GM21515 (cell line): ENCODE measurements around the gene CX3CL1.
"Not testable (repeated sequence)": the region's sequence is repeated elsewhere in the genome, so short reads cannot be mapped to it uniquely, and the experiment has no call there.

Experiments used
- ATAC-seq: cut with Tn5 transposase; IDR thresholded peaks from one replicate; pipeline ENCODE4 v1.9.1; 2021; ENCODE audit not compliant: unreplicated experiment

CX3CL1 gene

DNA sequence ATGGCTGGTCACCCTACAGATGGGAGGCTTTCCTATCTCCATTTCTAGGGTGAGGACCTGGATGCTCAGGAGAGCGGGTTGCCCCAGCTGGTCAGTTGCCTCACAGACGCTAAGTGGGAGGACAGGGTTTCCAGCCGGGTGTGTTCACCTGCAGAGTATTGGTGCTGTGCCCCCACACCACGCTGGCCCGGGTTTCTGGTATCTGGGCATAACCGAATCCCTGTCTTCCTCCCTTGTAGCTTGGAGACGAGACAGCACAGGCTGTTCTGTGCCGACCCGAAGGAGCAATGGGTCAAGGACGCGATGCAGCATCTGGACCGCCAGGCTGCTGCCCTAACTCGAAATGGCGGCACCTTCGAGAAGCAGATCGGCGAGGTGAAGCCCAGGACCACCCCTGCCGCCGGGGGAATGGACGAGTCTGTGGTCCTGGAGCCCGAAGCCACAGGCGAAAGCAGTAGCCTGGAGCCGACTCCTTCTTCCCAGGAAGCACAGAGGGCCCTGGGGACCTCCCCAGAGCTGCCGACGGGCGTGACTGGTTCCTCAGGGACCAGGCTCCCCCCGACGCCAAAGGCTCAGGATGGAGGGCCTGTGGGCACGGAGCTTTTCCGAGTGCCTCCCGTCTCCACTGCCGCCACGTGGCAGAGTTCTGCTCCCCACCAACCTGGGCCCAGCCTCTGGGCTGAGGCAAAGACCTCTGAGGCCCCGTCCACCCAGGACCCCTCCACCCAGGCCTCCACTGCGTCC is 9.7 kb downstream of the CX3CL1 start:
- ATAC-seq = no peak

DNA sequence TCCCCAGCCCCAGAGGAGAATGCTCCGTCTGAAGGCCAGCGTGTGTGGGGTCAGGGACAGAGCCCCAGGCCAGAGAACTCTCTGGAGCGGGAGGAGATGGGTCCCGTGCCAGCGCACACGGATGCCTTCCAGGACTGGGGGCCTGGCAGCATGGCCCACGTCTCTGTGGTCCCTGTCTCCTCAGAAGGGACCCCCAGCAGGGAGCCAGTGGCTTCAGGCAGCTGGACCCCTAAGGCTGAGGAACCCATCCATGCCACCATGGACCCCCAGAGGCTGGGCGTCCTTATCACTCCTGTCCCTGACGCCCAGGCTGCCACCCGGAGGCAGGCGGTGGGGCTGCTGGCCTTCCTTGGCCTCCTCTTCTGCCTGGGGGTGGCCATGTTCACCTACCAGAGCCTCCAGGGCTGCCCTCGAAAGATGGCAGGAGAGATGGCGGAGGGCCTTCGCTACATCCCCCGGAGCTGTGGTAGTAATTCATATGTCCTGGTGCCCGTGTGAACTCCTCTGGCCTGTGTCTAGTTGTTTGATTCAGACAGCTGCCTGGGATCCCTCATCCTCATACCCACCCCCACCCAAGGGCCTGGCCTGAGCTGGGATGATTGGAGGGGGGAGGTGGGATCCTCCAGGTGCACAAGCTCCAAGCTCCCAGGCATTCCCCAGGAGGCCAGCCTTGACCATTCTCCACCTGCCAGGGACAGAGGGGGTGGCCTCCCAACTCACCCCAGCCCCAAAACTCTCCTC is 10.4 kb downstream of the CX3CL1 start:
- no peak for ATAC-seq

DNA sequence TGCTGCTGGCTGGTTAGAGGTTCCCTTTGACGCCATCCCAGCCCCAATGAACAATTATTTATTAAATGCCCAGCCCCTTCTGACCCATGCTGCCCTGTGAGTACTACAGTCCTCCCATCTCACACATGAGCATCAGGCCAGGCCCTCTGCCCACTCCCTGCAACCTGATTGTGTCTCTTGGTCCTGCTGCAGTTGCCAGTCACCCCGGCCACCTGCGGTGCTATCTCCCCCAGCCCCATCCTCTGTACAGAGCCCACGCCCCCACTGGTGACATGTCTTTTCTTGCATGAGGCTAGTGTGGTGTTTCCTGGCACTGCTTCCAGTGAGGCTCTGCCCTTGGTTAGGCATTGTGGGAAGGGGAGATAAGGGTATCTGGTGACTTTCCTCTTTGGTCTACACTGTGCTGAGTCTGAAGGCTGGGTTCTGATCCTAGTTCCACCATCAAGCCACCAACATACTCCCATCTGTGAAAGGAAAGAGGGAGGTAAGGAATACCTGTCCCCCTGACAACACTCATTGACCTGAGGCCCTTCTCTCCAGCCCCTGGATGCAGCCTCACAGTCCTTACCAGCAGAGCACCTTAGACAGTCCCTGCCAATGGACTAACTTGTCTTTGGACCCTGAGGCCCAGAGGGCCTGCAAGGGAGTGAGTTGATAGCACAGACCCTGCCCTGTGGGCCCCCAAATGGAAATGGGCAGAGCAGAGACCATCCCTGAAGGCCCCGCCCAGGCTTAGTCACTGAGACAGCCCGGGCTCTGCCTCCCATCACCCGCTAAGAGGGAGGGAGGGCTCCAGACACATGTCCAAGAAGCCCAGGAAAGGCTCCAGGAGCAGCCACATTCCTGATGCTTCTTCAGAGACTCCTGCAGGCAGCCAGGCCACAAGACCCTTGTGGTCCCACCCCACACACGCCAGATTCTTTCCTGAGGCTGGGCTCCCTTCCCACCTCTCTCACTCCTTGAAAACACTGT is 11.3 kb downstream of the CX3CL1 start:
- ATAC-seq = no peak

GRCh38 chr16:57384248-57385070 is 12.2 kb downstream of the CX3CL1 start:
- no peak for ATAC-seq

- ATAC-seq = no peak
Measured at GRCh38 chr16:57385083-57385482, 12.8 kb downstream of the CX3CL1 start.

DNA sequence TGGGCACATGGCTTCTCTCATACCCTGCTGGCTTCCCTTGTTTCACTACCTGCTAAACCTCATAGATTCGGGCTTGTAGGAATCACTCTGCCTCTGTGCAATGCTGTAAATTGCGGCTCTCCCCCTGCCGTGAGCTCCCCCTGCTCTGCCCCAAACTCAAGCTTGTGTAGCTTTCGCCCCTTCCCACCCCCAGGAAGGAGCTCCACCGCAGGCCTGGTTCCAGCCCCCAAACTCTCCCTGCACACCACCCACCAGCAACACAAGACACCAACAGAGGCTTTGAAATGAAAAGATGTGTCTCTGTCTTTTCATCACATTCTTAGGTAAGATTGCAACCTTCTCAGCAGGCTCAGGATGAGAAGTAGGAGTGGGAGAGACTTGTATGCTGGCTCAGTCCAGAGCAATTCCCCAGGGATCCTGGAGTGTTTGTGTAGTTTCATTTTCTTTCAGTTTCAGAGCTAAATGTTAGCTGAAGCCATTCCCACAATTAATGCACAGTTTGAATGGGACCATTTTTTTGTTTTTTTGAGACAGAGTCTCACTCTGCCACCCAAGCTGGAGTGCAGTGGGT is 14.2 kb downstream of the CX3CL1 start:
- no peak for ATAC-seq

GRCh38 chr16:57387598-57388354 is 15.5 kb downstream of the CX3CL1 start:
- no peak for ATAC-seq

DNA sequence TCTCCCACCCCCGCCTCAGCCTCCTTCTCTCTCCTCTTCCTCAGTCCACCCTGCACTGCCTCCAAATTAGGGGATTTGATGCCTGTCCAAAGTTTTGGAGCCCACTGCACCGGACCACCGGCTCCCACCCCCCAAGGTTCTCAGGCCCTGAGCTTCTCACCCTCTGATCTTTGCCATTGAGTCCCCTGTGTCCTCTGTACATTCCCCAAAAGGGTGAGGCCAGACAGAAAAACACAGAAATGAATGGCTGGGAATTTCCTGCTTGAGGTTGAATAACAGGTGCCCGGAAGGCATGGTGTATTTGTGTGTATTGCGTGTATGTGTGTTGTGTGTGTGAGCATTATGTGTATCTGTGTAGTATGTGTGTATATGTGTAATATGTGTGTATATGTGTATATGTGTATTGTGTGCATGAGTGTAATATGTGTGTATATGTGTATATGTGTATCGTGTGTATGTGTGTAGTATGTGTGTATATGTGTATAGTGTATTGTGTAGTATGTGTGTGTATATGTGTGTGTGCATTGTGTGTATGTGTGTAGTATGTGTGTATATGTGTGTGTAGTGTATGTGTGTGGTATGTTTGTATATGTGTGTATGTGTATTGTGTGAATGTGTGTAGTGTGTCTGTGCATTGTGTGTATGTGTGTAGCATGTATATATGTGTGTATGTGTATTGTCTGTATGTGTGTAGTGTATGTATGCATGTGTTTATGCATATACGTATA is 16.2 kb downstream of the CX3CL1 start:
- ATAC-seq = no peak

DNA sequence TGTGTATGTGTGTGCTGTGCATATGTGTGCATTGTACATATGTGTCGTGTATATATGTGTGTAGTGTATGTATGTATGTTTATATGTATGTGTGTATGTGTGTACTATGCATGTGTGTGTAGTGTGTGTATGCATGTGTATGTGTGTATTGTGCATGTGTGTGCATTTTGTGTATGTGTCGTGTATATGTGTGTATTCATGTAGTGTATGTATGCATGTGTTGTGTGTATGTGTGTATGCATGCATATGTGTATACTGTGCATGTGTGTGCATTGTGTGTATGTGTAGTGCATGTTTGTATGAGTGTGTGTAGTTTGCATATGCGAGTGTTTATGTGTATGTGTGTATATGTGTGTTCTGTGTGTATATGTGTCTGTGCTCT is 16.8 kb downstream of the CX3CL1 start:
- no peak for ATAC-seq

- ATAC-seq = no peak
Measured at GRCh38 chr16:57390636-57391295, 18.5 kb downstream of the CX3CL1 start.

DNA sequence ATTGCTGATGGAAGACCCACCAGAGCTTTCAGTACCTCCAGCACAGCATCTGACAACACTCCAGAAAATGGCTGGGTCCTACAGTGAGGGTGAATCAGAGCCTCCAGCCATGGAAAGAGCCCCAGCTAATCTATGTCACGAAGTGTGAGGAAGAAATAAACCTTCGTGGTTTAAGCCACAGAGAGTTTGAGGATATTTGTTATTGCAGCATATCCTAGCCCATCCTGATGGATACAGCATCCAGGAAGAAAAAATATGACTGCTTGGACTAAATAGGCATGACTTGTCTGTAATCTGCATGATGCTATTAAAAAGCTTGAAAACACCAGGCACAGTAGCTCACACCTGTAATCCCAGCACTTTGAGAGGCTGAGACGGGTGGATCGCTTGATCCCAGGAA is 19.0 kb downstream of the CX3CL1 start:
- ATAC-seq = no peak

- no peak for ATAC-seq
Measured at GRCh38 chr16:57391708-57392107, 19.4 kb downstream of the CX3CL1 start.

- no peak for ATAC-seq
Measured at GRCh38 chr16:57392694-57393093, 20.4 kb downstream of the CX3CL1 start.

DNA sequence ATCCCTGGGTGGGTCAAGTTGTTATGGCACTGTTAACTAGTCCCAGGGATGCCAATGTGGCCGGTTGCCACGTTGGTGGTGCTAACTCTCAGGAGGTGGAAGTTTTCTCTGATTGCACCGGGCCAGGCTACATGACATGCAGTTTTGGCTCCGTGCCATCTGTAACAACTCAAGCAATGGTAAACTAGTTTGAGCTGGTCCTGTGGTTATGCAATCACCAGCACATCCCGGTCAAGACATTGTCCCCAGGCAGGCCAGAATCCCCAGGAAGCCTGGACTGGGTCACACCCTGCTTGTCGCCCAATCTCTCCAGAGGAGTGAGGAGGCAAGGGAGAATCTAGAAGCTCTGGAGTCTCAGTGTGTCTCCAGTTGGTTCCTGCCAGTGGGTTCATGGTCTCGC is 22.2 kb downstream of the CX3CL1 start:
- no peak for ATAC-seq

DNA sequence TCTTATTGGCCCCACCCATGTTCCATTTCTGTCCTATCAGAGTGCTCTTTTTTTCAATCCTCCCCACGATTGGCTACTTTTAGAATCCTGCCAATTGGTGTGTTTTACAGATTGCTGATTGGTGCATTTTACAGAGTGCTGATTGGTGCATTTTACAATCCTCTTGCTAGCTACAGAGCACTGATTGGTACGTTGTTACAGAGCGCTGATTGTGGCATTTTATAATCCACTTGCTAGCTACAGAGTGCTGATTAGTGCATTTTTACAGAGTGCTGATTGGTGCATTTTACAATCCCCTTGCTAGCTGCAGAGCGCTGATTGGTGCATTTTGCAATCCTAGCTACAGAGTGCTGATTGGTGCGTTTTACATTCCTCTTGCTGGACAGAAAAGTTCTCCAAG is 22.7 kb downstream of the CX3CL1 start:
- no peak for ATAC-seq

GRCh38 chr16:57396786-57397185 is 24.5 kb downstream of the CX3CL1 start:
- ATAC-seq = no peak

DNA sequence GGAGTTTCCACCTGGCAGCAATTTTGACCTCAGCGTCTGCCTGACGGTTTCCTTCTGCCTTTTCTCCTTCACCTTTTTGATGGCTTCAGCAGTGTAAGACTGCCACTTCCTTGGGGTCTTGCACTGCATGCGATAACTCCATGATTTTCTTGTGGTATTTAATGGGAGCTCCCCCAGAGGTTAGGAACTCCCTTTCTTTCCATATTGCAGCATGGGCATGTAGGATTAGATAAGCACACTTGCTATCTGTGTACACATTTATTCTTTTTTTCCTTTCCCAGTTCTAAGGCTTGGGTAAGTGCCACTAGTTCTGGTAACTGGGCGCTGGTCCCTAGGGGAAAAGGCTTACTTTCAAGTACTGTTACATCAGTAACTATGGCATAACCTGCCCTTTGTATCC is 25.2 kb downstream of the CX3CL1 start:
- not testable (repeated sequence) for ATAC-seq

- ATAC-seq = no peak
Measured at GRCh38 chr16:57401943-57402640, 29.8 kb downstream of the CX3CL1 start.
